Measurements from ENCODE around the gene PSMD5.

Gene PSMD5

DNA sequence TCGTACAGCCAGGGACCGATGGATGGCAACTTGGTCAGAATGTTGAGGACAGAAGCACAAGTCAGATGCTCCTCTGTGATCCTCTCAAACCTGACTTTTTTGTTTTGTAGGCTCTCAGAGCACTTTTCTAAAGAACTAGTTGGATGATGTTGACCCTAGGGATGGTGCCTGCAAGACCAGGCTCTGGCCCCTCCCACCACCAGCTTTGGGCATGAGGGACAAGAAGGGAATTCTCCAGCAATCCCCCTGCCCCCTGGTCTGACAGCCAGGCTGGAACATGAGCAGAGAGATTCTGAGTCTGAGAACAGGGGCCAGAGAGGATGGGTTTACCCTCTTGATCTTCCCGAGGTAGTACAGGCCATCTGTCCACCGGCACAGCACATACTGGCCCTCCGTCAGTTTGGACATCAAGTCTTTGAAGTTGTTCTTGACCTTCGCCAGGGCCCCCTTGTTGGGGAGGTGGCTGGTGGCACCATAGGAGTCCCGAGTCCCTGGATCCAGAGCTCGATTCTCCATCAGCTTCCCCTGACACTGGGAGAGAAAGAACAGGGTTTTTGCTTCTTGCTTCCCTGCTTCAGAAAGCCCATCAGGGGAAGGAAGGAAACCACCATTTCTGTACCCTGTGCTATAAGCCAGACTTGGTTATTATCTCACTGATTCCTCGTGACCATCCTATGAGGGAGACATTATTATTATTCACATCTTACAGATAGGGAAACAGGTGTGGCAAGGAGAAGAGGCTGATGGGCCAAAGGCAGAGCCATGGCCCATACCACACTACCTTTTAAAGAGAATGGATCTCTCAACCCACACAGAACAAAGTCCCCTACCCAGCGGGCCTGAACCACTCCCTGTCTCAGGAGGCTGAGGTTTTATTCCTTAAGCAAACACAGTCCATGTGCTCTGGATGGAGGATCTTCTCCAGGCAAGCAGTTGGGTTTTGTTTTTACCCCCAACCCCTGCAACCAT lies 31.8 kb upstream of the PSMD5 start:
- no peak for DNase-seq (ENCODE audit: low spot score)

DNA sequence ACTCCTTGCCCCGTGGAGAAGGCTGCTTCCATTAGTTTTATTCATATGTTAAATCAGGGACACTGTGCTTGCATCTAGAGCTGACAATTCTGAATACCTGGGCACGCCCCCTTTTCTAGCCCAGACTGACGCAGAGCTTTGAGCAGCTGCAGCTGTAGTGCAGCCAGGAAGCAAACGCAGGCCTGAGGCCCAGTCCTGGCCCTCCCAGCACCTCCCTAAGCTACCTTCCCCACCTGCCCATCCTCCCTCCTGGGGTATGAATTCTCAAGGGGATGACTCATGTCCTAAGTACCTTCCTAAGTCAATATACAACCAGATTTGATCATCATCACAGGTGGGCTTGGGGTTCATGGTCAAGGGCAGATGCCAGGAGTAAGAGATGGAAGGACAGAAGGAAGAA lies 30.8 kb upstream of the PSMD5 start:
- DNase-seq (ENCODE audit: low spot score), result peak; percentile 40

DNA sequence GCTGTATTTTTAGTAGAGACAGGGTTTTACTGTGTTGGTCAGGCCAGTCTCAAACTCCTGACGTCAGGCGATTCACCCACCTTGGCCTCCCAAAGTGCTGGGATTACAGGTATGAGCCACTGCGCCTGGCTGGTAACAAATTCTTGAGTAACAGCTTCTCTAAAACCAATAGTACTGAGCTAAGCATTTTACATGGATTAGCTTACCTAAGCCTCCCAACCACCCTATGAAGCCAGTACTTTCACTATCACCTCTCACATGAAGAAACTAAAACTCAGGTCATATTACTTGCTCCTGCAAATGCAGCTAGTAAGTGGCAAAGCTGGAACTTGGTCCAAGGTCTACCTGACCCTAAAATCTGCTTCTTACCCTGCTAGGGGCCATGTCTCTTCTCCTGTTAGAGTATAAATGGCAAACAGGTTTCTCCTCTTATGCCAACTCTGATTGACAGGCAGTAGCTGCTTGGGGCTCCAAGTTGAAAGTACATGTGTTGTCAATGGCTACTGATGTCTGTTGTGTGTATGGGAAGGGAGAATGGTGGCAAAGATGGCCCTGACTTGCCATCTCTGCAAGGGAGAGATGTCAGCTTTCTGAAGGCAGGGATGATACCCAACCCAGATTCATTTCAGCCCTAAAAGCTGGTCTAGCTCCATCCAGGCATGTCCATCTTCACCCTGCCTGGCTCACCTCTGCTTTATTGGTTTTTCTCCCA lies 30.2 kb upstream of the PSMD5 start:
- DNase-seq (ENCODE audit: low spot score), result no peak

DNA sequence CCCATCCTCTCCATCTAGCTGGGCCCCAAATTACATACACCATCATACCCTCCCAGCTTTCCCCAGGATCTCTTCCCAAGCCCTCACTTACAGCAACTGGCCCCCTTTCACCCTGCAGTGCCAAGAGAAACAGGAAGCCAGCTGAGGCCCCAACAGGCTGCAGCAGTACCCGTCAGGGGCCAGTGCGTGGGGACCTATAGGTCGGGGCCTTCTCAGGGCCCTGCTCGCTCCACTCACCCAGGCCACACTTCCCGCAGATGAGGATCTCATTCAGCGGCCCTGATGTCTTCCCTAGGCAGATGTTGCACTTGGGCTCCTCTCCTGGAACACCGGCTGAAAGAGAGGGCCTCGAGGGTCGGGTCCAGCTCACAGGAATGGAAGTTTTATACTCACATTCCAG lies 27.5 kb upstream of the PSMD5 start:
- no peak for DNase-seq (ENCODE audit: low spot score)

DNA sequence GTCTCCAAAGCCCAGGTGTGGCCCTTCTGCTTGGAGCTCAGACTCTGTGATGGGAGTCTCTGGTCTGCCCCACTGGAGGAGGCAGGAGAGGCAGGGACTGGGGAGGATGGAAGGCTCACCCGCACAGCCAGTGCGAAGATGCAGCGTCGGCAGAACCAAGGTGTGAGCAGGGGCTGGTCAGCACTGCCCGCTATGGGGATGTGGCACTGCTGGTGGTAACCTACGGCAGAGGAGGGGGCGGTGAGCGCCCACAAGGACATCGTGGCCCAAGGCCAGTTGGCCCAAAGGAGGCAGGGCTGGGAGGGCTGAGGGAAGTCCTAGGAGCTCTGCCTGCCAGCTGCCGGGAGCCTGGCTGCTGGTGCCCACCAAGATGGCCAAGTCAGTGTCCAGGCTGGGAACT lies 27.0 kb upstream of the PSMD5 start:
- no peak for DNase-seq (ENCODE audit: low spot score)

DNA sequence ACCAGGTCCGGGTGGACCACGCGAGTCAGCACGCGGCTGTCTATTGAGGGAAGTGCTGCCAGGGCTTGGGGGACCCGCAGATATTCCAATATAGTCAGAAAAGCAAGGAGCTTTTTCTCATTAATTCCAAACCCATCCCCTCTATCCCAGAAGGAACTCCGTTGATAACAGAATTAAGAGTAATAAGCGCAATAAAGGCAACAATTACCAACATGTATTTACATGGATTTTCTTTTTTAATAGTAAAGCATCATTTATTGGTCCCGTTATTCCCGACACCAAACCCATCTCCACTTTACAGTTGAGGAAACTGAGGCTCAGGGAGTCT lies 26.6 kb upstream of the PSMD5 start:
- no peak for DNase-seq (ENCODE audit: low spot score)

DNA sequence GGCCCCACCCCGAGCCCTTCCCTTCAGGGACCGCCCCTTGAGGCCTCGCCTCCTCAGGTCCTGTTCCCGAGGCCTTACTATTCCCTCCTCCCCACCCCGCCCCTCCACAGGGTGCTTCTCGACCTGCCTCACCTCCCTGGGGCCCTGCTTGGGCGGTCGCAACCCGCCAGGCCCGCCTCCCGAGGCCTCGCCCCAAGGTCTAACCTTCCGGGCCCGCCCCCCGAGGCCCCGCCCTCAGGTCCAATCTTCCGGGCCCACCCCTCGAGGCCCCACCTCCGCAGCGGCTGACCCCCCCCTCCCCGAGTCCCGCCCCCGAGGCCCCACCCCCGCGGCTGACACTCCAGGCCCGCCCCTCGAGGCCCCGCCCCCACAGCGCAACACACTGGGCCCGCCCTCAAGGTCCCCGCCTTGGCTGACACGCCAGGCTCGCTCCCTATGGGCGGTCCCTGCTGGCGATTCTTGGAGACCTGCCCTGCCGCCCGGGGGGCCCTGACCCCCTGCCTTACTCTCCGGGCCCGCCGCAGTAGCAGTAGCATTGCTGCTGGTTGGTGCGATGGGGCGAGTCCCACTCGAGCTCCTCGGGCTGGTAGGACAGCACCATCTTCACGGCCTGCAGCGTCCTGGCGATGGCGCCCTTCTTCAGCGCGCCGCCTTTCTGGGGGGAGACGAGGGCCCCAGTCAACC lies 26.1 kb upstream of the PSMD5 start:
- DNase-seq (ENCODE audit: low spot score), result peak; percentile 97

DNA sequence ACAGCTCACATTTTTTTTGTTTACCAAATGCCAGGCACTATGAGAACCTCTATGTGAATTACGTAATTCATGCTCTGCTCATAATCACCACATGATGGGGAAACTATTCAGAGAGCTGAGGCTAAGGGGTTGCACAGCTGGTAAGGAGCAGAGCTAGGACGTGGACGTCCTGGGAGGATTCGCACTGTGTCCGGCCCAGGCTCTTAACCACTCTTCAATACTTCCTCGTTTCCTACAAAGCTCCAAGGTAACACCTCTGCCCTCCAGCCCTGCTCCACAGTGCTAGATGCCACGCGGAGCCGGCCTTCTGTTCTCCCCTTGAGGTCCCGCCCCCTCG lies 25.6 kb upstream of the PSMD5 start:
- DNase-seq (ENCODE audit: low spot score), result no peak

DNA sequence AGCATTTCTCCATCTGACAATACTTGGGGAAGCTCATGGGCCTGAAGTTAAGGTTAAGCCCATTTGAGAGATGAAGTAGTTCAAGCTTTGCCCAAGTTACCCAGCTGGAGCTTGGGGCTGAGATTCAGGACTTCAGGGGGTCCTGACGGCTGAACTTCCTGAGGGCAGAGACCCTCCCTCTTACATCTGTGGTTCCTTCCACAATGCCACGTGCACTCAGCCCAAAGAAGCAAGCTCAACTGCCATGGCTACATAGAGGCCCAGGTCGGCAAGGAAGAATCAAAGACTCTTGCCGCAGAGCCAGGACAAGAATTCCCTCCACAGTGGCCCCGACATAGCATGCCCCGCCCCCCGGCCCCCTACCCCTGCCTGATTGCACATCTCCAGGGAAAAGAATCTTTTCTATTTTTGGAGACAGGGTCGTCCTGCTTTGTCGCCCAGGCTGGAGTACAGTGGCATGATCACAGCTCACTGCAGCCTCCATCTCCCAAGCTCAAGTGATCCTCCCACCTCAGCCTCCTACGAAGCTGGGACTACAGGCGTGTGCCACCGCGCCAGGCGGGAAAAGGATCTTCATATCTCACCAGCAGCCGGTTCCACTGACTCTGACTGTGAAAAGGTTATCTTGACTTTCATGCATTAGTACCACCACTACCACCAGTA lies 25.1 kb upstream of the PSMD5 start:
- DNase-seq (ENCODE audit: low spot score), result no peak

DNA sequence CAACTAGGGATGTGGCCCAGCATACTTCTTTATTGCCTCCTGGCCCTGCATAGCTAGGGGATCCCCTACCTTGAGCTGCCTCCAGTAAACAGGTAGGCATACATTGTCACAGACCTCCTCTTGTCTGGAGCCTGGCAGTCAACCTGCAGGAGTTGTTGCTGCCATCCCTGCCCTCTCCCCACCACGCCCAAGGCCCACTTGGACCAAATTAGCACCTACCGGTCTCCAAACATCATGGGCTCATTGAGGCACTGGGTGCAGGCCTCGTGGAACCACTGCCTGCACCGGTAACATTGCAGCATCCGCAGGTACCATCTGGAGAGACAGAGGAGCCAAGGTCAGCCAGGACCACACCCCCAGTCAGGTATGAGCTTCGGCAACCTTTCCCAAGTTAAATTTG lies 23.9 kb upstream of the PSMD5 start:
- DNase-seq (ENCODE audit: low spot score), result no peak

DNA sequence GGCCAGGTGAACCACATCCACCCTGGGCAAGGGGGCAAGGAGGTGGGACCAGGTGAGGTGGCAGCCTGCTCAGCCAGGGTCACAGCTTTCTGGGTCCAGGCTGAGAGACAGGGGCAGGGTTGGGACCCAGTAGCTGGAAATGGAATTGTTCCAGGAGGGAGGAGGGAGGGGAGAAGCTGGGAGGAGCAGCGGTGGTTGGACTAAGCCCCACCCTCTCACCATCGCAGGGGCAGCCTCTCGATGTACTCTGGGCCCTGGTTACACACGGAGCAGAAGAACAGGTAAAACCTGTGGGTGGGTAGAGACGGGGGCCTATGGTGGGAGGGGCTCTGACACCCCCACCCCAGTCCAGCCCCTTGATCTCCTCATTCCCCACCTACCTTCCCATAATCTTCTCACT lies 23.1 kb upstream of the PSMD5 start:
- DNase-seq (ENCODE audit: low spot score), result no peak

DNA sequence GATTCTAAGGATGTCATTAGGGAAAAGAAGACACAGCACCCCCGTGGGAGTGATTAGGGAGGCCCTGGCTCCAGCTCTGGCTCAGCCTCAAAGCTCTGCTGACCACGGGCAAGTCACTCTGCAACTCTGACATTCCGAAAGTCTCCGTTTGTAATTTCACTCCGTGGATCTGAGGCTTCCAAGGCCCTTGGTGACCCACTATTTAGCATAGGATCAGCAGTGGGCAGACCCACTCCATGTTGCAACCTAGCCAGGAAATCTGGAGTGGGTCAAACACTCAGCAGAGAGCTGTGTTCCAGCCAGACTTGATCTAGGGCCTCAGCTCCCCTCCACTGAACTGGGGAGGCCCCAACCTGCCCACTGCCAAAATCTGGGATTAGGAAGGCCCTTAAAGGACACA lies 22.5 kb upstream of the PSMD5 start:
- no peak for DNase-seq (ENCODE audit: low spot score)

DNA sequence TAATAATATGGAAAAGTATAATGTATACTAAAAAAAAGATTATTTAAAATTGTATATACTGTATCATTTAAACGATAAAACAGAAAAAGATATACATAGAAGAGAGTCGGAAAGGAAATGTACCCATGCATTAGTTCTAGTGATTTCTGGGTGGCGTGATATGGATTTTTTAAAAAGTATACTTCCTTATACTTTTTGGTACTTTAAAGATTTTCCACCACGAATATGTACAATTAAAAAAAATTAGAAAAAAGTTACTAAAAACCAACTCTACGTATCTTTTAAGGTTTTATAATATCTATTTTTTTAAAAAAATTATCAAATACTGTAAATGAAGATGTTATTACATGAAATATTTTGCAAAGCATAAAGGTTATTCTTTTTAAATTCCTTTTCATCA lies 22.0 kb upstream of the PSMD5 start:
- DNase-seq (ENCODE audit: low spot score), result no peak

DNA sequence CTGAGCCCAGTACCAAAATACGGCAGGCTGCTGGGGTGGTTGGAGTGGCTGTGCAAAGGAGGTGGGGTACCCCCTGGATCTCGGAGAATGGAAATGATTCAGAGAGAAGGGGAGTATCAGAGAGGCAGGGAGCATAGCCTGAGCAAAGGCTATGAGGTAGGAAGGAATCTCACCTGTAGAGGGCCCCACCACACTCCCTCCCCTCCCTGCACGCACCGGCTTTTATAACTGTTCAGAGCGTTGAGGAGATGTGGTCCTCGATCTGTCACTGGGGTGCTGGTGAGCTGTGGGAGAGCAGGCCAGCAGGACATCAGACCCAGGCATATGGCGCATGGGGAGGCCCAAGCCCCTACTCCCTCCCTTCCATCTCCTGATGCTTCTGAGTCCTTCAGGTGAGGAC lies 21.1 kb upstream of the PSMD5 start:
- no peak for DNase-seq (ENCODE audit: low spot score)

DNA sequence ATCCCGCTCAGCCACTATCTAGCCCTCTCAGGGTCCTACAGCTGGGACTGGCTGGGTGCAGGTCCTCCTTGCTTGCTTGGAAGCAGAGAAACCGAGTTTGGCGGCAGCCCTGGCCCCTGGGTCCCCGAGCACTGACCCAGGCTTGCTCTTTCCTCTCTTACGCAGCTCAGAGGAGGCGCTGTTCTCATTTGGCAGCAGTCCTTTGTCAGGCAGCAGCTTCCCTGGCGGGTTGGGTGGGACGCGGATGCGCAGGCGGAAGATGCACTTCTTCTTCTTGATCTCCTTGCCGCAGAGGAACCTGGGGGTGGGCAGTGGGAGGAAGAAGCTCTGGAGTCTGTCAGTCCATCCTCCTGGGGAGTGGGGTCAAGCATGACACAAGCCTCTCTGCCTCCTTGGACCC lies 19.7 kb upstream of the PSMD5 start:
- no peak for DNase-seq (ENCODE audit: low spot score)

DNA sequence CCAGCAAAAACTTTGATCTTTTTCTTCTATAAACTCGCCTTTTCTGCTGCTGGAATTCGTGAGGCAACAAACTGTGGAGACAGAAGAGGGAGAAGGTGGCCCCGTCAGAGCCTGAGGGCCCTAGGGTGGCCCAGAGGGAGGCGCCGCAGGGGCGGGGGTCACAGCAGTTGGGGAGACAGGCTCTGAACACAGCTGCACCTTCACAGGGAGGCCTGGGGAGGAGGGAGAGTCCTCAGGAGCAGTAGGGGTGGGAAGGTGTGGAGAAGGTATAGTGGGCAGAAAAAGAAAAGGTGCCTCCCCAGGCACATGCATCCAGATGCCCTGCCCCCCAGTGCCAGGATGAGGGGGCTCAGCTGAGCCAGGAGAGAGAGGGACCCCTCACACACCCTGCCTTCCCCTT lies 19.2 kb upstream of the PSMD5 start:
- no peak for DNase-seq (ENCODE audit: low spot score)

DNA sequence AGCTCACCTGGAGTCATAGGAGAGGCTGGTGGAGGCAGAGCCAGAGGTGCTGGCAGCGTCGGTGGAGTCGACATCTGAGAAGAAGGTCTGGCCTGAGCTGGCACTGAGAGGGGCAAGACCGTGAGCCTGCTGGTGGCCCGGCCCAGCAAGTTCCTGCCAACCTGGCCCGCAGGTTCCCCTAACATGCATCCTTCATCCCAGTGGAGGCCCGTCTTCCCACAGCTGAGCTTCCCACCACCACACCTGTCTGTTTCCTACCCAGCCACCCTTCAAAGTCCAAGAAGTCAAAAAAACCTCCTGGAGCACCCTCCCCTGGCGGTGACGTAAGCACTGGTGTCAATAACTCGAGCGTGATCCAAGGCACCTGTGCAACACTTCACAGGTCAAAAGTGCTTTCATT lies 17.4 kb upstream of the PSMD5 start:
- DNase-seq (ENCODE audit: low spot score), result no peak

DNA sequence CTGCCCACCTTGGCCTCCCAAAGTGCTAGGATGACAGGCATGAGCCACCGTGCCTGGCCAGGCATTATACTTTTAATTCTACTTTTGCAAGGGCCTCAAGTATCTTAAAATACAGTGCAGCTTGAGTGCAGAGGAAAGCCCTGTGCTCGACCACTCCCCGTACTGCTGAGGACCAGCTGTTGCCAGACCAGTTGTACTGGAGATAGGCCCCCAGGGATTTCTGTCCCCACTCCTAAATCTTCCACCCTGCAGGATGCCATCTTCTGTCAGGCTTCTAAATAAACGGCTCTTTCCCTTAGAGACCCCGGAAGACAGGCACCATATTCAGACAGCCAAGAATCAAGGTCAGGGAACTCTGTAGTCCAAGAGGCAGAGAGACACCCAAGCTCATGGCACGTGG lies 16.6 kb upstream of the PSMD5 start:
- no peak for DNase-seq (ENCODE audit: low spot score)

DNA sequence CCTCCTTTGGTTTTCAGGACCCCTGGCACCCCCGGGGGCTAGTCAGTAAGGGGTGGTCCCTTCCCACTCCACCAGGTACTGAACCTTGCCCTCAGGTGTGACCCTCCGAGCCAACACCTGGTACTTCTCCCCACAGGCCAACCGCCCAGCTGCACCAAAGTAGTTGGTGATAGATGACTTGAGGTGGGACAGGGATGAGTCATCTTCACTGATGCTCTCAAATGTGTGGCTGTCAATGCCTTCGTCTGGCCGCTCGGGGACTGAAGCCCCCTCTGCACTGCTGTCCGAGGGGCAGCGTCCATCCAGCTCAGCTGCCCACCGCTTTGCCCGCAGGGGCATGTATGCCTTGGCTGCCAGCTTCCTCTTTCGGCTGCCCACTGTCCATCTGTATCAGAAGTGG lies 15.2 kb upstream of the PSMD5 start:
- no peak for DNase-seq (ENCODE audit: low spot score)

DNA sequence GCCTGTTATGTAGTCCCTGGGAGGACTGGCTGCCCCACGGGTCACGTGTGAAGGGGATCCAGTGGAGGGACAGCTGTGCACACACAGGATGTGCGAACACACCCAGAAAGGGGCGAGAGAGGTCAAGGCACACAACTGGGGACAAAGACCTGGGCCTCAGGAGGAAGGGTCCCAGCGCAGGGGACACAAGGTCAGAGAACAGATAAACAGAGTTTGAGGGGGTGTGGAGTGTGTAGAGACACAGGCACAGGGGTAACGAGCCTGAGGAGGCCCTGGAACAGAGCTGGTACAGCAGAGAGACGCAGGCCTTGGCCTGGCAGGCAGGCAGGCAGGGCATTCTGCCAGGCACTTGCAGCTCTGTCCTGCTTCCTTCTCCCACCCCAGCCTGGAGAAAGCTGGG lies 14.8 kb upstream of the PSMD5 start:
- no peak for DNase-seq (ENCODE audit: low spot score)

DNA sequence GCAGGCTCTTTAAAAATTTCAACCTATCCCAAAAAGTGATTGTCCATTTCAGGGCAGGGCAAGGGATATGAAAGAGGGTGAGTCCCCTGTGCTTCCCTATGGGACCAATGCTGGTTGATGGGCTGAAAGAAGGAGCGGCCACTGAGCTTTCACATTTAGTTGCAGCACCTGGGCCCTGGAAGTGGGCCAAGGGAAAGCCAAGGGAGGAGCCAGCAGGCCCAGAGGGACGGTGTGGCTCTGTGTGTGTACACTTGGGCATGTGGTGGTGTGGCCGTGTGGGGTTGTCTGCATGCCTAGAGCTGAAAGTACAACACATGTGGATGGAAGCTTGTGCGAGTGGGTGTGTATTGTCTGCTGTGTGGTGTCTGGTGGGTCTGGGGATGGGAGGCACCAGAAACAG lies 14.0 kb upstream of the PSMD5 start:
- DNase-seq (ENCODE audit: low spot score), result no peak

DNA sequence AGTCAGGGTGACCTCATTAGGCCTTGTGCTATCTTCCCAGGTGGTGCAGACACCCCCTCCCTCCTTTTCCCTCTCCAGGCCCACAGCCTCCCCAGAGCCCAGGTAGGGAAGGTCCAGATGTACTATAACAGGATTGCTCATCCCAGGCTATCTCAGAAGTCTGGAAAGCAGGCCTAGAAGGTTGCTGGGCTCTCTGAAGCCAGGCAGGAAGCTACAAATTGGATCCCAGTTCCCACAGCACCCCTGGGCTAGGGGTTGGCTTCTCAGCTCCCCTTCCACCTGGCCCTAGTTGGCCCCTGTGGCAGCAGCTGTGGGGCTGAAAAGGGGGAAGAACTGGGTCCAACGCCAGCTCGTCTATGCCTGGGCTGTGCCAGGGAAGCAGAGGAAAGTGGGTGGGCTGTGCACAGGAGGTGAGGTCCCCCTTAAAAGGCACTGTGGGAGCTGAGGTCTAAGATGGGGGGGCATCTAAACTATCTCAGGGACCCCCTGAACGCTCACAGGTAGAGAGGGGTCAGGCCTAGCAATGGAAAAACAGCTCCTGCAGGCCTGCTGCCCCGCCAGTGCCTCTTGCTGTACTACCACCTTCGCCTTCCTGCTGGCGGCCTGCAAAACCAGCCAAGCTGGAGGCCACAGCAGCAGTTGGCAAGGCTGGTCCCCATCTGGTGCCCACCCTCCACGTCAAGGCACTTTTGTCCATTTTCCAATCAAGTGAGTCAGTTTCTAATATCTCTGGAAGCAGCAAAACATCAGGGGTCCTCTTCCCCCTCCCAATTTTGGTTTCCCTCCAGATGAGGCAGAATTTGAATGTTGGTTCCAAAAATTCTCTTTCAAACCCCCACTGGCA lies 13.3 kb upstream of the PSMD5 start:
- DNase-seq (ENCODE audit: low spot score), result no peak

Data from CD4-positive, alpha-beta T cell treated with Interleukin-2 at 100 ng/mL for 4 hours (primary cell).